BLaER1 (cell line): ENCODE results near the gene PRTFDC1.
"Not testable (repeated sequence)": the region's sequence is repeated elsewhere in the genome, so short reads cannot be mapped to it uniquely, and the experiment has no call there.

Experiments
- H3K27ac ChIP-seq: shearing (Covaris generic); formaldehyde crosslinking; 2 replicates; pipeline ENCODE4 v1.8.1; 2022
- H3K27me3 ChIP-seq: shearing (Covaris generic); formaldehyde crosslinking; 2 replicates; pipeline ENCODE4 v1.8.1; 2022
- H3K36me3 ChIP-seq: shearing (Covaris generic); formaldehyde crosslinking; 2 replicates; pipeline ENCODE4 v1.8.1; 2022
- H3K4me1 ChIP-seq: shearing (Covaris generic); formaldehyde crosslinking; 2 replicates; pipeline ENCODE4 v1.8.1; 2022
- H3K4me2 ChIP-seq: shearing (Covaris generic); formaldehyde crosslinking; 2 replicates; pipeline ENCODE4 v1.8.1; 2022
- H3K4me3 ChIP-seq: shearing (Covaris generic); formaldehyde crosslinking; 2 replicates; pipeline ENCODE4 v1.8.1; 2022
- H3K9ac ChIP-seq: shearing (Covaris generic); formaldehyde crosslinking; 2 replicates; pipeline ENCODE4 v1.8.1; 2022
- H3K9me3 ChIP-seq: shearing (Covaris generic); formaldehyde crosslinking; 2 replicates; pipeline ENCODE4 v1.8.1; 2022
- H4K20me1 ChIP-seq: shearing (Covaris generic); formaldehyde crosslinking; 2 replicates; pipeline ENCODE4 v1.8.1; 2022
- Cebpa-rat ChIP-seq: shearing (Covaris generic); IDR thresholded peaks from 2 replicates; pipeline ENCODE4 v1.8.1; 2022

The PRTFDC1 gene

GRCh38 chr10:24850727-24851296 is 101.6 kb downstream of the PRTFDC1 start:
- Histone ChIP-seq H3K27ac (no peak overlapping the region), H4K20me1 (no peaks in the 10 kb centered on the region), H3K36me3 (no peaks in the 10 kb centered on the region), H3K4me3 (no peak overlapping the region), H3K9ac (no peak overlapping the region), H3K4me2 (no peak overlapping the region), H3K27me3 (no peaks in the 10 kb centered on the region), H3K9me3 (no peaks in the 10 kb centered on the region), H3K4me1 (no peaks in the 10 kb centered on the region)
- no peak for TF ChIP-seq Cebpa-rat

- H3K27me3 ChIP-seq = no peaks in the 10 kb centered on the region
- no peaks in the 10 kb centered on the region for H3K9me3 ChIP-seq
- no peak for TF ChIP-seq Cebpa-rat
- H3K4me3 ChIP-seq = no peak overlapping the region
- H3K27ac ChIP-seq = no peak overlapping the region
- no peaks in the 10 kb centered on the region for H3K36me3 ChIP-seq
- H3K4me2 ChIP-seq = no peak overlapping the region
- H3K9ac ChIP-seq = no peak overlapping the region
- H3K4me1 ChIP-seq = no peaks in the 10 kb centered on the region
- no peaks in the 10 kb centered on the region for H4K20me1 ChIP-seq
These were observed 102.7 kb downstream of the PRTFDC1 start for GRCh38 chr10:24849501-24850299.

- no peaks in the 10 kb centered on the region for H3K36me3 ChIP-seq
- no peak overlapping the region for H3K27ac ChIP-seq
- H3K4me2 ChIP-seq = no peak overlapping the region
- H3K9ac ChIP-seq = no peak overlapping the region
- no peaks in the 10 kb centered on the region for H3K9me3 ChIP-seq
- H4K20me1 ChIP-seq = no peaks in the 10 kb centered on the region
- H3K4me1 ChIP-seq = no peaks in the 10 kb centered on the region
- H3K4me3 ChIP-seq = no peak overlapping the region
- no peak for TF ChIP-seq Cebpa-rat
- H3K27me3 ChIP-seq = no peaks in the 10 kb centered on the region
These were observed 103.4 kb downstream of the PRTFDC1 start for GRCh38 chr10:24849051-24849450.

GRCh38 chr10:24848195-24848594 is 104.2 kb downstream of the PRTFDC1 start:
- no peak overlapping the region for H3K27ac ChIP-seq

GRCh38 chr10:24847112-24848070 is 105.0 kb downstream of the PRTFDC1 start:
- no peak overlapping the region for H3K4me3 ChIP-seq

More at GRCh38 chr10:24848195-24848594, 104.2 kb downstream of the PRTFDC1 start:
- Histone ChIP-seq H3K4me3 (no peak overlapping the region), H3K9me3 (no peaks in the 10 kb centered on the region), H3K4me2 (no peak overlapping the region), H3K36me3 (no peaks in the 10 kb centered on the region), H4K20me1 (no peaks in the 10 kb centered on the region), H3K9ac (no peak overlapping the region), H3K27me3 (no peaks in the 10 kb centered on the region), H3K4me1 (no peaks in the 10 kb centered on the region)
- no peak for TF ChIP-seq Cebpa-rat

GRCh38 chr10:24844742-24845141 is 107.7 kb downstream of the PRTFDC1 start:
- no peak overlapping the region for H3K4me3 ChIP-seq
- no peaks in the 10 kb centered on the region for H3K9me3 ChIP-seq
- no peaks in the 10 kb centered on the region for H3K36me3 ChIP-seq
- TF ChIP-seq Cebpa-rat = no peak
- no peak overlapping the region for H3K27ac ChIP-seq
- no peaks in the 10 kb centered on the region for H3K27me3 ChIP-seq
- H4K20me1 ChIP-seq = no peaks in the 10 kb centered on the region
- no peak overlapping the region for H3K4me2 ChIP-seq
- H3K4me1 ChIP-seq = no peaks in the 10 kb centered on the region
- H3K9ac ChIP-seq = no peak overlapping the region

More at GRCh38 chr10:24847112-24848070, 105.0 kb downstream of the PRTFDC1 start:
- Histone ChIP-seq H3K27me3 (no peaks in the 10 kb centered on the region), H4K20me1 (no peaks in the 10 kb centered on the region), H3K4me2 (no peak overlapping the region), H3K36me3 (no peaks in the 10 kb centered on the region), H3K4me1 (no peaks in the 10 kb centered on the region), H3K9ac (no peak overlapping the region), H3K9me3 (no peaks in the 10 kb centered on the region), H3K27ac (no peak overlapping the region)
- TF ChIP-seq Cebpa-rat = no peak

- no peaks in the 10 kb centered on the region for H3K27me3 ChIP-seq
- H3K4me1 ChIP-seq = no peaks in the 10 kb centered on the region
- no peaks in the 10 kb centered on the region for H3K36me3 ChIP-seq
- no peak overlapping the region for H3K4me3 ChIP-seq
- no peak overlapping the region for H3K4me2 ChIP-seq
- H3K9me3 ChIP-seq = no peaks in the 10 kb centered on the region
- H3K27ac ChIP-seq = no peak overlapping the region
- no peak overlapping the region for H3K9ac ChIP-seq
- no peaks in the 10 kb centered on the region for H4K20me1 ChIP-seq
- TF ChIP-seq Cebpa-rat = no peak
These were observed 109.2 kb downstream of the PRTFDC1 start for GRCh38 chr10:24843256-24843655.

- Histone ChIP-seq H3K36me3 (no peaks in the 10 kb centered on the region), H4K20me1 (no peaks in the 10 kb centered on the region), H3K4me3 (no peak overlapping the region), H3K4me1 (no peaks in the 10 kb centered on the region), H3K9me3 (no peaks in the 10 kb centered on the region), H3K9ac (no peak overlapping the region), H3K27ac (no peak overlapping the region), H3K4me2 (no peak overlapping the region), H3K27me3 (no peaks in the 10 kb centered on the region)
- TF ChIP-seq Cebpa-rat = no peak
These were observed 109.5 kb downstream of the PRTFDC1 start for GRCh38 chr10:24842856-24843255.

- no peak for TF ChIP-seq Cebpa-rat
- no peak overlapping the region for H3K4me3 ChIP-seq
- no peaks in the 10 kb centered on the region for H3K36me3 ChIP-seq
- H3K9me3 ChIP-seq = no peaks in the 10 kb centered on the region
- no peaks in the 10 kb centered on the region for H3K4me1 ChIP-seq
- no peaks in the 10 kb centered on the region for H3K27me3 ChIP-seq
- no peak overlapping the region for H3K27ac ChIP-seq
- H3K4me2 ChIP-seq = no peak overlapping the region
- no peak overlapping the region for H3K9ac ChIP-seq
- H4K20me1 ChIP-seq = no peaks in the 10 kb centered on the region
These were observed 110.9 kb downstream of the PRTFDC1 start for GRCh38 chr10:24841530-24841929.

- H3K4me2 ChIP-seq = no peak overlapping the region
- no peak overlapping the region for H3K9ac ChIP-seq
- H3K36me3 ChIP-seq = no peaks in the 10 kb centered on the region
- H3K27ac ChIP-seq = no peak overlapping the region
- H3K9me3 ChIP-seq = no peaks in the 10 kb centered on the region
- H3K27me3 ChIP-seq = no peaks in the 10 kb centered on the region
- H4K20me1 ChIP-seq = no peaks in the 10 kb centered on the region
- TF ChIP-seq Cebpa-rat = no peak
- H3K4me1 ChIP-seq = no peaks in the 10 kb centered on the region
- no peak overlapping the region for H3K4me3 ChIP-seq
These were observed 111.6 kb downstream of the PRTFDC1 start for GRCh38 chr10:24840784-24841183.

- not testable (repeated sequence) for H3K27ac ChIP-seq, H4K20me1 ChIP-seq, H3K27me3 ChIP-seq, H3K4me1 ChIP-seq, H3K9me3 ChIP-seq, H3K9ac ChIP-seq, H3K36me3 ChIP-seq, H3K4me3 ChIP-seq, H3K4me2 ChIP-seq
These were observed 114.6 kb downstream of the PRTFDC1 start for GRCh38 chr10:24837781-24838180.
